ENCODE data around the gene ADAM11. TPM values are rescaled to one million over a fixed set of nuclear protein-coding genes. Genes with fewer than 3 reads are reported as not detected.
A peak's percentile ranks its signal among the peaks of the same experiment; 100 is the strongest.

The ADAM11 gene
- total RNA-seq, 1 experiment from 2014 or later = 0.46 TPM

DNA sequence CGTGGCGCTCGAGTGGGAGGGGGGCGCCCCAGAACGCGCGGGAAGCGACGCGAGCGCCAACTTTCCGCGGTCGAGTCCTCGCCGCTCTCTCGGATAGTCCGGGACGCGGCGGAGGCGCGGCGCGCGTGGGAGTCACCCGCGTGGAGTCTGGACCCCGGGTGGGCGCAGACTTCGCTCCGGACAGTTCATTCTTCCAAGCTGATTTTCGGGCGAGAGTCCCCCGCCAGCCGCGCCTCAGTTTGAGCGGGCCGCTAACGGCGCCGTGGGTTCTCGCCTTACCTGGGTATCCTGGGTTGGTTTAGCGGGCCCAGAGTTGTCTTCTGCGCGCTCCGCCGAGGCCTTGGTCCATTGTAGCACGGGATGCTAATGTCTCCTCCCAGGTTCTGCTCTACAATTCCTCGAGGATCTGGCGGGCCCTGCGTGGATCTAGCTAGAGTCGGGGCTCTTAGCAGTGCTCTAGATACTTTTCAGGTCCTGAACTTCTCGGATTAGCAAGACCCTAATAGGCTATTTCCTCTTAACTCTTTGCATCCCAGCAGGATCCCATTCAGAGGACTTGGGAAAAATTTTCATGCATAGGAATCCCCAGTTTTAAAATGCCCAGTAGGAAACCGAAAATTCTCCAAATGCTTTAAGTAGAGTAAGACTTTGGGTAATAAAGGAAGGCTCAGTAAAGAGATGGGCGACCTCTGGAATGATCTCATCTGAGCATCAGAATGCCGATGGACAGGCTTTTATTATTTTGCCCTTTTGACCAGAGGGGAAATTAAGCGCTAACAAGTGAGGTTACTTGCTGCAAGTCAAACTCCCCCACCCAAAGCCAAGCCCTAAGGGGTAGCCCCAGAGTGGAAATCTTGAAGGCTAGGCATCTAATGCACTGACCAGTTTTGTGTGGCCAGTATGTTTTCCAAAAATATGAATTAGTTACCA, 71.8 kb downstream of the ADAM11 start:
- CTCF ChIA-PET = no interaction called here

GRCh38 chr17:44831371-44831770, 72.6 kb downstream of the ADAM11 start:
- Histone ChIP-seq H3K27me3 (ENCODE audit: insufficient read depth, low read depth) (no peaks in the 10 kb centered on the region), H4K20me1 (ENCODE audit: insufficient read depth) (no peaks in the 10 kb centered on the region), H3F3A (ENCODE audit: insufficient read depth, low read depth) (peaks cover 12% of the 10 kb centered on the region; the same call in 1 of the 2 replicates), H3K36me3 (ENCODE audit: low read depth) (no peaks in the 10 kb centered on the region), H3K9me3 (ENCODE audit: insufficient read depth, low read depth) (no peaks in the 10 kb centered on the region), H3K4me2 (peak overlapping the region; percentile 77; the same call in 1 of the 2 replicates), H3K27ac (no peak overlapping the region), H3K4me3 (no peak overlapping the region), H2AFZ (no peak overlapping the region), H3K4me1 (replicated peaks; ENCODE audit: insufficient read depth) (peaks cover 17% of the 10 kb centered on the region), H3K9me2 (ENCODE audit: insufficient read depth) (no peaks in the 10 kb centered on the region), H3K79me2 (ENCODE audit: low read depth) (peaks cover 28% of the 10 kb centered on the region)
- TF ChIP-seq CTCF (conservative IDR thresholded peaks at IDR 0.05) (no peak), EZH2 (IDR thresholded peaks at IDR 0.05; ENCODE audit: low read depth) (no peak)
- no peak for DNase-seq
- POLR2A ChIA-PET (ENCODE audit: unreplicated experiment) = no interaction called here
- BruUV-seq (replicated peaks) = no TSS peak
- intact Hi-C loops (cut with micrococcal nuclease; ENCODE audit: unreplicated experiment) = no loop called here
- CTCF ChIA-PET = no interaction called here

More for the DNA sequence above, 71.8 kb downstream of the ADAM11 start:
- POLR2A ChIA-PET (ENCODE audit: unreplicated experiment) = interaction anchor here (0.6 kb wide), 1 partner anchor 40 kb away, joined by 3 read pairs; no protein-coding TSS in a partner anchor
- no peaks in the 10 kb centered on the region for H4K20me1 ChIP-seq (ENCODE audit: insufficient read depth)
- no peaks in the 10 kb centered on the region for H3K9me3 ChIP-seq (ENCODE audit: insufficient read depth, low read depth)
- peaks cover 12% of the 10 kb centered on the region; the same call in 1 of the 2 replicates for H3F3A ChIP-seq (ENCODE audit: insufficient read depth, low read depth)
- H3K27ac ChIP-seq = no peak overlapping the region
- H3K79me2 ChIP-seq (ENCODE audit: low read depth) = peaks cover 32% of the 10 kb centered on the region
- H3K4me2 ChIP-seq = peak overlapping the region; percentile 77
- H3K4me3 ChIP-seq = peak overlapping the region; percentile 89
- H3K9me2 ChIP-seq (ENCODE audit: insufficient read depth) = no peaks in the 10 kb centered on the region
- TSS peak; percentile 79 for BruUV-seq (replicated peaks)
- peaks cover 17% of the 10 kb centered on the region for H3K4me1 ChIP-seq (replicated peaks; ENCODE audit: insufficient read depth)
- peak in 1 of 2 experiments; percentile 35 for DNase-seq
- no peaks in the 10 kb centered on the region for H3K27me3 ChIP-seq (ENCODE audit: insufficient read depth, low read depth)
- no peaks in the 10 kb centered on the region for H3K36me3 ChIP-seq (ENCODE audit: low read depth)
- TF ChIP-seq CTCF (conservative IDR thresholded peaks at IDR 0.05) (no peak), EZH2 (IDR thresholded peaks at IDR 0.05; ENCODE audit: low read depth) (no peak)
- intact Hi-C loops (cut with micrococcal nuclease; ENCODE audit: unreplicated experiment) = no loop called here
- peak overlapping the region; percentile 89 for H2AFZ ChIP-seq

Other genes starting within 250 kb of the ADAM11 start
- gene FZD2, start 201.5 kb upstream of the ADAM11 start, total RNA-seq (2021) = 50.5 and 61.8 TPM in 2 replicates
- not detected in 2 replicates for gene MEIOC, start 102.5 kb upstream of the ADAM11 start, total RNA-seq (2021)
- gene CCDC43, start 69.2 kb upstream of the ADAM11 start, total RNA-seq (2021) = 19.9 and 23.4 TPM in 2 replicates
- 29.6 and 33.3 TPM in 2 replicates for gene DBF4B, start 50.3 kb upstream of the ADAM11 start, total RNA-seq (2021)
- 42.6 and 50.0 TPM in 2 replicates for gene GJC1, start 71.3 kb downstream of the ADAM11 start, total RNA-seq (2021)
- gene HIGD1B, start 88.9 kb downstream of the ADAM11 start, total RNA-seq (2021) = not detected in 2 replicates
- gene EFTUD2, start 140.5 kb downstream of the ADAM11 start, total RNA-seq (2021) = 111 and 126 TPM in 2 replicates
- not detected in 2 replicates for gene GFAP, start 156.5 kb downstream of the ADAM11 start, total RNA-seq (2021)
- gene KIF18B, start 188.8 kb downstream of the ADAM11 start, total RNA-seq (2021) = 48.2 and 58.5 TPM in 2 replicates
- 0.93 and 1.3 TPM in 2 replicates for gene C1QL1, start 209.3 kb downstream of the ADAM11 start, total RNA-seq (2021)

Data from PC-9 (cell line).